SKM-1 (cell line): Measurements from ENCODE around the gene ARHGAP22.

Experiments
- DNase-seq: peaks from one replicate; lab custom pipeline; 2025; ENCODE audit not compliant: unreplicated experiment; lab: John Stamatoyannopoulos, UW

ARHGAP22 gene

DNA sequence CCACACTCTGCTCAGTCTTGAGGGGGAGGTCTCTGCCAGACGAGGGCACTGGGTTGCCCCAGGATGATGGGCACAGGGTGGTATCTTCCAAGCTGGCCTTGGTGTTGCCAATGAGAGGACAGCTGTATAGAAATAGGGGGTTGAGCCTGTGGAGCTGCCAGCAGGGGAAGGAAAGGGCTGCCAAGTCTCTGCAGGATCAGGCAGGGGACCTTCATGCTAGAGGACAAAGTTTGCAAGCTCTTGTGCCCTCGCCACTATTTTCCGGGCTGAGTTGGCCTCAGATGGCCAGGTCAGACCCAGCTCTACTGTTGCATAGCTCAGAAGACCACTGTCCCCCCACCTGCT lies 68.7 kb downstream of the ARHGAP22 start:
- DNase-seq: no peak

DNA sequence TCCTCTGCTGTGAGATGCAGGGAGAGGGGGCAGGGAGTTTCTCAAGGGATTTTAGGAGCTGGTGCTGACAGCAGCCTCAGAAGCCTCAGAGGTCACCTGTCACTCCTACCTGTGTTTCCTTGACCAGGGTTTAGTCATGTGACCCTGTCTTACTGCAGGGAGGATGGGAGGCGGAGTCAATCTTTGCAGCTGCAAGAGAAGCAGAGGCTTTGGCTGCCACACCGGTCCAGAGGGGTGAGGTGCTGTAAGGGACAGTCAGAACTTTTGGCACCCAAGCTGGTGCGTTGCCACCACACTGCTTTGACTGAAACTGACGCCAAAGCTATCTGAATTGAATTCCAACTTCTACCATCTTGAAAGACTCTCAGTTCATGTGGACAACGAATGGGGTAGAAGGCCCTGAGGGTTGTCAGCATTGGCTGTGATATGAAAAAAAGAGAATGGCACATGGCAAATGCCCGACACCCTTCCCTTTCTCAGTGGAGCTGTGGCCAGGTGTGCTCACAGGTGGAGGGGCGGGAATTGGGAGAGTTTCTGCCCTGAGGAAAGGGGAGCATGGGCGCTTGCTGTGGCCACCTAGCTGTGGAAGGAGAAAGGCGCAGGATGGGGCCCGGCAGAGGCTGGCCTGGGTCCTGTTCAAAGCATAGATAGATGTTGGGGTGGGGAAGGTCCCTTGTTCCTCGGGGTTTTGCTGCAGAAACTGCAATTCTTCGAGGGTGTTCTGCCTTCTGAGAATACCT lies 69.3 kb downstream of the ARHGAP22 start:
- no peak for DNase-seq

DNA sequence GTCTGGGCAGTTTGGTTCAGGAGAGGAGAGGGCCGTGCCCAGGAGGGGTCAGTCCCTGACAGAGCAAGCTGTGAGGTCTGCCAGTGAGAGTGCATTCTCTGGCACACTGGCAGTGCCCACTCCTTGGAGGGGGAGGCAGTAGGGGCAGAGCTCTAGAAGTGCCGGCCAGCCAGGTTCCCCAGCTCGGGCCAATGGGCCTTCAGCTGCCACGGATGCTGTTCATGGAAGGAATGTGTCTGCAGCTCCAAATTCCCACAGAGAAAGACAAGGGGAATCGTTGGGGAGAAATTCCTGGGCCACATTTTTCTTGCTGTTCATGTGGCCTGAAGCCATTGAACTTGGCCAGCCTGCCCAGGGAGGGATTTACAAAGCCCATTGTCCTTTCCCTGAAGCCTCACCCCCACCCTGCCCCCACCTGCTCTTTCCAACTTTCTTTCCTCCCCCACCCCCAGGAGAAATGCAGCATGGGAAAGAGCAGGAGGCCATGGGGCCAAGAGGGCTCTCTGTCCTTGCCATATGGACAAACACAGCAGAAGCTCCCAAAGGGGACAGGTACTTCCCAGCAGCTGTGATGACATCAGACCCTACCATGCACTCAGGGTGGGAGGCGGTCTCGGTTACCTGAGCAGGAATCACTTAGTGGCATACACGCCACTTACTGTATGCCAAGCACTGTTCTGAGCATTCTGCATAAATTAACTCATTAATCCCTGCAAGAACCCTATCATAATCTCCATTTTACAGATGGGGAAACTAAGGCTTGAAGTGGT lies 70.7 kb downstream of the ARHGAP22 start:
- DNase-seq: no peak

DNA sequence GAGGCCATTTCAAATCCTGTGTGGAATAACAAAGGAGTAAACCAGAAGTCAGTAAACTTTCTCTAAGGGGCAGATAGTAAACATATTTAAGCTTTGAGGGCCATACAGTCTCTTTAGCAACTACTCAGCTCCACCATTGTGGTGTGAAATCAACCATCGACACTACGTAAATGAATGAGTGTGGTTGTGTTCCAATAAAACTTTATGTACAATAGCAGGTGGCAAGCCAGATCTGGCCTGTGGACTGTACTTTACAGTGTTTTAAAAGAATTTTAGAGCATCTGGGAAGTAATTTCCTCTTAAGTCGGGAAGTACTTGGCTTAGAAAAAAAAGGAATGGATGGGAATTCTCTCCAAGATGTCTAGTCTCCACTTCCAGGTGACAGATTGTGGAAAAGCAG lies 71.3 kb downstream of the ARHGAP22 start:
- DNase-seq: no peak

DNA sequence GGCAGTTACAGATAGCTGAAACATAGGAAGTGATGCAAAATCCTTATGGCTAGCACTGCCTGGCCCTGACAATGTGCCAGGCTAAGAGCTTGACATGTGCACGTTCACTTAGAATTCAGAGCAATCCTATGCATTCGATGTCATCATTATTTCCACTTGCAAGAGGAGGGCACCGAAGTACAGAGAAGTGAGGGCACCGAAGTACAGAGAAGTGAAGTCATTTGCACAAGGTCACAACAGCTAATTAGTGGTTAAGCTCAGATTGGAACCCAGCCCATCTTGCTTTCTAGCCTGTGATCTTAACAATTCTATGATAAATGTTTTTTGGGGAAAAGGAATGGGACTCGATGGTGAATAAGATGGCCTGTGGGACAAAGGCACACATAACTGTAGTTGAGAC lies 73.4 kb downstream of the ARHGAP22 start:
- DNase-seq: no peak

DNA sequence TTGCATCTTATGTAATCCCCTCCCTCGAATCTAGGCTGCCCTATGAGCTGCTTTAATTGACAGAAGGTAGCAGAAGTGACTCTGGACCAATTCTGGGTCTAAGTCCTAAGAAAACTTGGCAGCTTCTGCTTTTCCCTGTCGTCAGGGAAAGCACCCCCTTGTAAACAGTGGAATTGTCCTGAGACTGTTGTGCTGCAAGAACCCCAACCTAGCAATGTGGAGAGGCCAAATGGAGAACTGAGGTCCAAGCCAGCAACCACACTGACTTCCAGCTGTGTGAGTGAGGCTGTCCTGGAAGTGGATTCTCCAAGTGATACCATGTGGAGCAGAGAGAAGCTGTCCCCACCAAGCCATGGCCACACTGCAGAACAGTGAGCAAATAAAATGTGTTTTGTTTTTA lies 75.5 kb downstream of the ARHGAP22 start:
- DNase-seq: no peak

DNA sequence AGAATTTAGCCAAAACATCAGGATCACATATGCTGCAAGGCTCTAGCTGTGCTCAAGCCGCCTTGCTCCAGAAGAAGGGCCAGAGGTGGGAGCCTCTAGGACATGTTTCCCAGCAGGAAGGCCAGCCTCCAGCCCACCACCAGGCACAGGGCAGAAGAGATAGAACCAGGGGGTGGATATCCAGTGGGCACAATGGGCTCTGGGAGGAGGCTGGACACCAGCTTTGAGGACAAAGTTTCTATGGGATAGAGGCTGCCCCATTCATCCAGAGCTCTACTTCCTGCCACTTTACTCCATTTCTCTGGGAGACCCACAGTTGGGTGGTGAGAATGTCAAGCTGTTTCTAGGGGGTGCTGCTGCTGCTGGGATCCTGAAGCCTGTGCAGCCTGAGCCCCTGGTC lies 77.1 kb downstream of the ARHGAP22 start:
- no peak for DNase-seq

DNA sequence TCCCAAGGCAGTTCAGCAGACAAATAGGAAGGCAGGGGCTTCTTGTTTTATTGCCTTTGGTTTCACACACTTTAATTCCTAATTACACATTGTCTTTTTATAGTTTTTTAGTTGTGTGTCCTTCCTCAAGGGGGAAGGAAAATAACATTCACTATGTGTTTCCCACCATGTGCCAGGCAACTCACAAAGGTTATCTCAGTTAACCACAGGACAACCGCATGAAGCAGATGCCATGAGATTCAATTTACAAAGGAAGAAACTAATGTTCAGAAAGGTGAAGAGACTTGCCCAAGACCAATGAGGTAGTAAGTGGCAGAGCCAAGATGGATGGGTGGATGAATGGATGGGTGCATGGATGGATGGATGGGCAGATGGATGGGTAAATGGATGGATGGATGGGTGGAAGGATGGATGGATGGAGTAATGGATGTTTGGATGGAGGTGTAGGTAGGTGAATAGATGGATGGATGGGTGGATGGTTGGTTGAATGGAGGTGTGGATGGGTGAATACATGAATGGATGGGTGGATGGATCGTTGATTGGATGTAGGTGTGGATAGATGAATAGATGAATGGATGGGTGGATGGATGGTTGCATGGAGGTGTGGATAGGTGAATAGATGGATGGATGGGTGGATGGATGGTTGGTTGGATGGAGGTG lies 77.9 kb downstream of the ARHGAP22 start:
- DNase-seq: no peak

DNA sequence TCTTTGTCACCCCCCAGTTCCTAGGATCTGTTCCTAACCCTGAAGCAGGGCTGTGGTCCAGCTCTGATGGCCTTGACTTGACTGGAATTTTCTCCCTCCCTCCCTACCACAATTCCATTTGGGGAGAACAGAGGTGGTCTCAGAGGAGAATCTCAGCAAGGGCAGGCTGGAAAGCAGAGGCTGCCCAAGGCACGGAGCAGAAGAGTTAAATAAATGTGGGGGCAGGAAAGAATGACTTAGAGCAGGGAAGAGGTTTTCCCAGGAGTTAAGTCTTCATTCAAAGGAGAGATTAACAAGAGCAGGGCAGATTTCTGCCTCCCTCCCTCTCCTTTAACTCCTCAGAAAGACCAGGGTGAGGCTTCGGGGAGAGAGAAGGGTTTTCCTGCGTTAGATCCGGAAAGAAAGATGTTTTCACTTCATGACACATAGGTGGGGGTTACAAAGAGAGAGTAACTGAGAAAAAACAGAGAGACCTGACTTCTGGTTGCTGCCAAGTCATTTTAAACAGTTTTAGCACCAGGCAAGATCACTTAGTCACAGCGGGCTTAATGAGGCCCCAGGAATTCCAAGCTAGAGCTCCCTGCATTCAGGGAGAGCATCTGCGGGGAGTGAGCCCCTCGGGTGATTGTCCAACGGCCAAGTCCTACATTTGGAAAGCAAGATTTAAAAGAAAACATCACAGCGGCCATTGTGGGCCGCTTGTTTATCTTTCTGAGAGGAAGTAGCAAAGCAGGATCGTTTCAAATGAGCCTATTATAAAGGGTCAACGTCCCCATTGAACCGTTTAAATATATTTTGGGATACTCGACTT lies 78.7 kb downstream of the ARHGAP22 start:
- DNase-seq: no peak

- no peak for DNase-seq
Observed at GRCh38 chr10:48525113-48525512, 79.8 kb downstream of the ARHGAP22 start.

DNA sequence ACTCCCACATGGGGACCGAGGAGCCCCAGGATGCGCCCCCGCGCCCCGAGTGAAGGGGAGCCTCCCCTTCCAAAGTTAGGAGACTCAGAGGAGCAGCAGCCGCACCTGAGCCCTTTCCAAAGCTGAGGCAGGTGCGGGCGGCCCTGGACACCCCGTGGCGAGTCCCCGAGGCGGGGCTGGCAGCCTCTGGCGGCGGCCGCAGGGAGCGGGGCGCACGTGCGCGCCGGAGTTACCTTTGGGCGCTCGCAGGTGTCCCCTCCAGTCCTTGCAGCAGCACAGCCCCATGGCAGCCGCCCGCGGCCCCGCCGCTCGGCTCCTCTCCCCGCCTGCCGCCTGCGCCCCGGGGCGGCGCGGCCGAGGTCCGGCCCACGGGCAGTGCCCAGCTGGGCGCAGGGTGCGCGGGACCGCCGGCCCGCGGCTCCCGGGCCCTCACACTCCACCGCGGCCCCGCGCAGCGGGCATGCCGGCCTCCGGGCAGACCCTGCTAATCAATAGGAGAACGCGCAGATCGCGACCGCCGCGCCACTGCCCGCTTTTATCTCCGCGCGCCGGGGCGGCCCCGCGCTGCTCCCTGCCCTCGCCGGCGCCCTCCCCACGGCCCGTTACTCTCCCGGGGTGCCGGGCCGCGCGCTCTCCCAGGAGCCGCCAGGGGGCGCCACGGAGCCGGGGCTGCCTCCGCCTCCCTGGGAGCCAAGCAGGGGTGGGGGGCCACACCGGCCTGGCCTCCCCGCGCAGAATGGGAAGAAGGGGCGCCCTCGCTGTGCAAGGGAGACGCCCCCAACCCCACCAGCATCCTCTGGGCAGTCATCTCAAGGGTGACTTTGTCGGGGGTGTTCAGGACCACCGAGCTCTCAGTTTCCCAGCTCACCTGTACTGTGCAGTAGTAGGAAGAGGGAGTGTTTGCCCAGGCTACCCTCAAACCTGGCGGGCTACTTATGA lies 80.8 kb downstream of the ARHGAP22 start:
- DNase-seq: no peak

GRCh38 chr10:48523212-48523819 lies 81.6 kb downstream of the ARHGAP22 start:
- no peak for DNase-seq

DNA sequence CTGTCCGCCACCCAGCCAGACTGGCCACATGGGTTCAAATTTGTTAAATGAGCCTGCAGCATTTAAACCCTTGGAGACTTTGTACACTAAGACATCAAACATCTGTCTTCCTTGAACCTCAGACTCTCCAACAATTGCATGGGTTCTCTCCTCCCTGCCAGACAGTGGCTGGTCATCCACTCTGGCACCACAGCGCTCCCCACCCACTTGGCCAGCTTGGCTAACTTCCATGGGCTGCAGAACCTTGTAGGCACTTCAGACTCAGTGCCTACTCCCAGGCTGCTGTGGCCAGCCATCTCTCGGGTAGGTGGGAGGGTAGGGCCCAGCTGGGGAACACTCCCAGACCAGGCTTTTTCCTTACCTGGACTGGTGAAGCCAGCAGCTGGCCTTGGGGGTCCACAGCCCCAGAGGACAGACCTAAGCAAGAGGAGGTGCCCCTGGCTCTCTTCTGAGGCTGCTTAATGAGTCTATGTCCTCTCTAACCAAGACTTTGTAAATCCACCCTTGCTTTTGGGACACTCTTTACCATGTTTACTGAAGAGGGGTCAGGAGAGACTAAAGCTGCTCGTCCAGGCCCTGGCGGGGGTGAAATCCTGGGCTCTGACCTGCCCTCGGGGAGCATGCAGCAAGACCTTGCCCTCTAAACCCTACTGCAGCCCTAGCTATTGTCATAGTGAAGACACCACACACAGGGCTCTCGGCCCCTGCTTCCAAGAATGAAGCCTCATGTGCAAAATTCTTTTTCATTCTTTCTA lies 82.7 kb downstream of the ARHGAP22 start:
- DNase-seq: no peak

DNA sequence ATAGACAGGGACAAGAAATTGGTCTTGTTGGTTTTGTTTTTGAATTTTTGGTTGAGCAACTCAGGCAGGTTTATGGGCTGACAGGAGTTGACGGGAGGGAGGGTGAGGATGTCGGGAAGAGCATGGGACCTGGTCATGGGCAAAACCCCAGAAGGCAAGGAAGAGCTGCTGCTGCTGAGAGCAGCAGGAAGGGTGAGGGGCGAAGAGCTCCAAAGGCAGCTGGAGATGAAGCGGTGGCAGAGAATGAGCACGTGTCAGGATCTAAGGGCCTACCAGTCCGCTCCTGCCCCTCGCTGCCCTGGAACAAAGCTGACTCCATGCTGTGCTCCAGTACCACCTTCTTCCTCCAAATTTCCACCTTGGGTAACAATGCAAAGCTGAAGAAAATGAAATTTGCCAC lies 84.3 kb downstream of the ARHGAP22 start:
- no peak for DNase-seq

DNA sequence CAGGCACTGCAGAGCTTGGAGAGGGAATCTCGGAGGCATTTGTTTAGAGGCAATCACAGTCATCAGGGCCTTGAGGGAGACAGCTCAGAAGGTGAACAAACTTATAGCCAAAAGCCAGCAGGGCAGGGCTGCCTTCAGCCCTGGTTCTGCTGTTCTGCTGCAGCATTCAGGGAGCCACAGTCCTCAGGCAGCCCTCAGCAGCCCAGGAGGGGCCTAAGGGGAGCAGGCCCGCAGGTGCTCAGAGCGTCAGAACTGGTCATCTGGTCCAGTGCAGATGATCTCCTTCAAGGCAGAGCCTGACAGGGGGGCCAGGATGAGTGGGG lies 84.7 kb downstream of the ARHGAP22 start:
- no peak for DNase-seq

DNA sequence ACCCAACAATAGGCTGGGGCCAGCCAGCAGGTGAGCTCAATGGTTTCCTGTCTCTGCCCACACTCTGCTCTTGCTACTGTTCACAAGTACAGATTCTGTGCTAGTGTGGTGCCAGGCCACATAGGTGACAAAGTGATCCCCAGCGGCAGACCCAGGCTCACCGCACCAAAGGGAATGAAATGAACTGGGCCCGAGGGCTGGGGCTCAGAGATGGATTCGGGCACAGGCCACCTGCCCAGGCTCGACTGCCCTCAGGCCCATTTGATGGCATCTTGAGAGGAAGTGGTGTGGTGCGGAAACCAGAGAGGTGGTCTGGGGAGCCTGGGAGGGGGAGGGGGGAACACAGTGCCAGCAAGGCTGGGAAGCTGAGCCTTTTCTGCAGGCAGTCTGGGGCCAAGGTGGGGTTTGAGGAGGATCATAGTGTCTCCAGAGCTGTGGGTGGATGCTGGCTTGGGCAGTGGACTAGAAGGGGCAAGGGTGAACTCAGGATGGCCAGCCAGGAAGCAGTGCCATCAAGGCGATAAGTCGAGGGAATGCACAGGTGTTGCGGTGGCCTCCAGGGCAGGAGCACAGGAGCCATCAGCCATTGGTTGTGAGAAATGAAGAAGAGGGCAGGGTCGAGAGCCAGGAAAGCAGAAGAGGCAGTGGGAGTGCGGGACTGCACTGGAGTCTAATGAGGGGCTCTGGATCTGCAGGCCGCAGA lies 85.2 kb downstream of the ARHGAP22 start:
- DNase-seq: no peak

DNA sequence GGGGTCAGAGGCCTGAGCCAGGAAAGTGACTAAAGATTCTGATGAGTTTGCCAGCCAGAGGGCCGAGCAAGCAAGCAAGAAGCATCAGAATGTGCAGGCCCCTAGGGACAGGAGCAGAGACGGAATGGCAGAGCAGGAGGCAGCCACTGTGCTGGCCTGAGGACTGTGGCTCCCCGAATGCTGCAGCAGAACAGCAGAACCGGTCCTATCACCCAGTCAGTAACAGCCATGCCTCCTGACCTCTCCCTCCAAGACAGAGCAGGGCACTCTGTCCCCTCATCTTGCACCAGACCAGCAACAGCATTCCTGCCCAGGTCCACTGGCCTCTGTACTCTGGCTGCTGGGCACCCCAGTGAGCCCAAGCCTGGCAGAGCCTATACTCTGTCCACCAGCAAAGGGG lies 85.9 kb downstream of the ARHGAP22 start:
- no peak for DNase-seq

GRCh38 chr10:48517911-48518811 lies 86.7 kb downstream of the ARHGAP22 start:
- no peak for DNase-seq
